Skeletal muscle cell (primary cell): ENCODE data around the gene MPDU1.
A peak's percentile ranks its signal among the peaks of the same experiment; 100 is the strongest.

Experiments used
- DNase-seq: peaks from one replicate; pipeline ENCODE4 v3.0.0-alpha.2; 2010; ENCODE audit warnings: low read depth
- H3K4me3 ChIP-seq: 2 replicates; pipeline ENCODE4 v1.5.1; 2011; ENCODE audit warnings: low read depth, mild to moderate bottlenecking, control low read depth, low read length, moderate library complexity

MPDU1 gene

DNA sequence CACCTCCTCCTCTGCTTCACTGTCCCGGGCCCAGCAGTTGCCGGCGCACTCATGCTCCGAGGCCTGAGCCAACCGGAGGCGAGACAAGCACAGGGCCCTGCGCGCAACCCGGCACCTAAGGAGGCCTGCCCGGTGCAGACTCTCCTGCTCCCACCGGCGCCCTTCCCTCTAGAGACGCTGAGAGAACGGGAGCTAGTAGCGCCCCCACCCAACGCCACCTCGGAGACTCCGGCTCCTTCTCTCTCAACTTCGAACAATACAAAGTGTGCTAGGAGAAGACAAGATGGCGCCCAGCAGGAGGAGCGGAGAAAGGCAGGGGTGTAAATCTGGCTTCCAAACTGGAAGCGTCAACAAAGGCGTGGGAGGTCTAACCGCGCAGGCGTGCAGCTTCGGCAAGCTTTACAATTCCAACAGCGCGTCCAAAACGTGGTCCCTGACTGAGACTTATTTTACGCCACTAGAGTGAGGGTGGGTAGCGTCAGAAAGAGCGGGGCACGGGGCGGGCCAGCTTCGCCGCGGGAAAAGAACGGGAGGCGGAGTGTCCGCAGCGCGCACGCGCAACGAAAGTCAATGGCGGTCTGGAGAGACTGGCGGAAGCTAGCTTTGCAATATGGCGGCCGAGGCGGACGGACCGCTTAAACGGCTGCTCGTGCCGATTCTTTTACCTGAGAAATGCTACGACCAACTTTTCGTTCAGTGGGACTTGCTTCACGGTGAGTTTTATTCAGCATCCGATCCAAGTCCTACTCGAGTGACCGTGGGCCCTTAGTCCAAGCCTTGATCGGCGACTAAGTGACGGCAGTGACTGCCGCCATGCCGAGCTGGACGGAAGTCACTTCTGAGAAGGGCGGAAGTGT, at the start of gene MPDU1:
Gene MPDU1, plus strand, starts transcription at position 600 of the 857 bp plus-strand sequence. Its CDS starts 11 bp downstream, at position 611.
- DNase-seq, result peak; percentile 93
- H3K4me3 ChIP-seq, result peak within 1 kb of the TSS; percentile 72

DNA sequence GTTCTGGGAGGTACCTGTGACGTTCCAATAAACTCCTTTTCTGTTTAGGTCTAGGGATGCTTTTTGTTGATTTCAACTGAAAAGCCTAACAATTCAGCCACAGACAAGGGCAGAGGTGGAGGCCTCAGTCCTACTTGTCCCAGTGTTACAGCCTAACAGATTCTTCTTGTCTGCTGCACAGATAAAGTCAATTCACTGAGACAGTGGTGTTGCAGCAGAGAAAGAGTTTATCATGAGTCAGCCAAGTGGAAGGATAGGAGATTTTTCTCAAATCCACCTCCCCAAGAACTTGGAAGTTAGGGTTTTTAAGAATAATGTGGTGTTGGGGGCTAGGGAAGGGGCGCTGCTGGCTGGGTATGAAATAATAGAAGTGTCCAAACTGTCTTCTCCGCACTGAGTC, 45.6 kb upstream of the MPDU1 start:
- no peak overlapping the region for H3K4me3 ChIP-seq
- DNase-seq, result no peak

DNA sequence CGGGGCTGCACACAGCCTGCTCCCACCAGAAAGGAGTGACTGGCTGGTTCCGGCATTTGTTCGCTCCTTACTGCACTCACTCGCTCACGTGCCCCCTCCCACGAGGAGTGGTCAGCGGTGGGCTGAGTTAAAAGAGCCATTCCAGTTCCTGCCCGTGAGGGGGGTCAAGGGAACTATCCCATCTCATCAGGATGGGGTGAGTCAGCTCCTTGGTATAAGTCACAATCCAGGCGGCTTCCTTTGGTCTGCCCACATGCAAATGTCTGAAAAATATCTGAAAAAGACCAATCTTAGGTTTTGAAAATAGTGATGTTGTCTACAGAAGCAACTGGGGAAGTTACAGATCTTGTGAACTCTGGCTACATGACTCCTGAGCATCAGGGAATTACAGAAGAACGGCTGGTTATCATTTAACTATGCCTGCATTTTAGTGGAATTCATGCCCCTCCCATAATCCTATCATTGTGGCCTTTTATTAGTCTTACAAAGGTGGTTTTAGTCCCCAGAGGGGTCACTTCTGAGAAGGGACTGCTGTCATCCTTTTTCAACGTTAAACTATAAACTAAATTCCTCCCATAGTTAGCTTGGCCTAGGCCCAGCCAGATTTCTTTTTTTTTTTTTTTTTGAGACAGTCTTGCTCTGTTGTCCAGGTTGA, 44.6 kb upstream of the MPDU1 start:
- H3K4me3 ChIP-seq, result no peak overlapping the region
- DNase-seq, result no peak

- no peak overlapping the region for H3K4me3 ChIP-seq
- DNase-seq, result no peak
These were observed 42.5 kb upstream of the MPDU1 start for GRCh38 chr17:7541074-7541621.

DNA sequence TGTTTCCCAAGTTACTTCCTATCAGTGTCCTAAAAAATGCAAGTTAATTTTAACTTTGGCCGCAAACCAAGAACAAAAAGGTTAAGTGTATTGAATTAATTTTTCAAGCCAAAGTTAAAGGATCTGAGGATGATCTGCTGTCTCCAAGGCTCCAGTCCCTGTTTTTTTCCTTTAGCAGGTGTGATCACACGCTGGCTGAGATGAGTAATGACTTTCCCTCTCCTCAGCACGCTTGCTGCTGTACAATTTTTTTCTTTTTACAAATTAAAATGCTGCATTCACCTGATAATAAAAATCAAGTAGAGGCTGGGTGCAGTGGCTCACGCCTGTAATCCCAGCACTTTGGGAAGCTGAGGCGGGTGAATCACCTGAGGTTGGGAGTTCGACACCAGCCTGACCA, 38.7 kb upstream of the MPDU1 start:
- no peak overlapping the region for H3K4me3 ChIP-seq
- DNase-seq, result no peak

DNA sequence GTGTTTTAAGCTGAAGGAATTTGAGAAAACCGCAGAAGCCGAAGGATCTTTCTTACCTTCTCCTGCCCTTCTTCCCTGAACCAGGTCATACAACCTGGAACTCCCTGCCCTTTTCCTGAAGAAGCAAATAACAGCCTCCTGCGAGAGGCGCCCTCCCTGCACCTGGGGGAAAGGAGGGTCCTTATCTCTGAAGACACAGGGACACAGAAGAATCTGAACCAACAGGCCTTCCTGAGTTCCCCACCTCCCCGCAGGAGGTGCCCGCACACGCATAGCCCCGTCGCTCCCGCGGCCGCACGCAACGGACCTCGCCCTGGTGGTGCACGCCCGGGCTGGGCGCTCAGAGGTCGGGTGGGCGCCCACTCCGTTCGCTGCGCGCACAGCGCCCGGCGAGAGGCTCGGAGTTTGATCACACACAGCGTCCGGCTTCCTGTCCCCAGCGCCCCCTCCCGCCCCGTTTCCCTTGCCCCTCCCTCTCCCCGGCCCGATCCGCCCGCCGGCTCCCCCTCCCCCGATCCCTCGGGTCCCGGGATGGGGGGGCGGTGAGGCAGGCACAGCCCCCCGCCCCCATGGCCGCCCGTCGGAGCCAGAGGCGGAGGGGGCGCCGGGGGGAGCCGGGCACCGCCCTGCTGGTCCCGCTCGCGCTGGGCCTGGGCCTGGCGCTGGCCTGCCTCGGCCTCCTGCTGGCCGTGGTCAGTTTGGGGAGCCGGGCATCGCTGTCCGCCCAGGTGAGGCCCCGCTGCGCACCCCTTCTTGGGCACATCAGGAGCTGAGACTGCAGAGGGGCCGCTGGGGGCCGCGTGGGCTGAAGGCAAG, 34.9 kb upstream of the MPDU1 start, which contains the start of gene TNFSF12:
Gene TNFSF12, plus strand, starts transcription at position 474 of the 816 bp plus-strand sequence. Its CDS starts 96 bp downstream, at position 570.
- no peak for DNase-seq
- peak within 1 kb of the TSS; percentile 53 for H3K4me3 ChIP-seq

- DNase-seq, result no peak
- peak overlapping the region; percentile 53 for H3K4me3 ChIP-seq
These were observed 34.1 kb upstream of the MPDU1 start for GRCh38 chr17:7549401-7550055.

- no peak overlapping the region for H3K4me3 ChIP-seq
- no peak for DNase-seq
These were observed 33.3 kb upstream of the MPDU1 start for GRCh38 chr17:7550344-7550743.

DNA sequence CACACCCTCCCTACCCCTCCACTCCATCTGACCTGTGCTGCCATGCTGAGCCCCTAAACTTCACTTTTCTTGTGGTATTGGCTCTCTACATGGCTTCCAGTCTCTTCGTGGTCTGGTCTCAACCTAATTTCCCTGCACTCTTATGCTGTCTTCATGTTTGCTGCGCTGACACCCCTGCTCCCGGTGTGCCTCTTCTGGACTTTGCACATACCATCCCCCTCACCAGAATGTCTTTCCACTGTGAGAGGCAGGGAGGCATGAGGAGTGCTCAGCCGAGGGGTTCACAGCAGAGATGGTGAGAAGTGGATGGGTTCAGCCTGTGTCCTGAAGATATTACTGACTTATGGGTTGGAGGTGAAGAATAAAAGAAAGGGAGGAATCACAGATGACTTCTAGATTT, 32.3 kb upstream of the MPDU1 start:
- no peak overlapping the region for H3K4me3 ChIP-seq
- DNase-seq, result no peak

DNA sequence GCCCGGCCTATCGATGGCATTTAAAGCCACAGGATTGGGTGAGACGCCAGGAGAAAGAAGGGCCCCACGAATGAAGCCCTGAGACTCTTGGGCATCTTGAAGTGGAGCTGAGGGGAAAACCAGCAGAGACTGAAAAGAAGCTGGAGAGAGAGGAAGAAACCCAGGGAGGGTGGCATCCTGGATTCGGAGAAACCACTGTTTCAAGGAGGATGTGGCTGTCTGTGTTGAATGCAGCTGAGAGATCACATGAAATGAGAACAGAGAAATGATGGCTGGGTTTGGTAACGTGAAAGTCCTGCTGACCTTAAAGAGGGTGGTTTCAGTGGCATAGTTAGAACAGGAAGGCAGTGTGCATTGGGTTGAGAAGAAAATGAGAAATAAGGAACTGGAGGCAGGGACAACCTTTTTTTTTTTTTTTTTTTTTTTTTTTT, 31.0 kb upstream of the MPDU1 start:
- H3K4me3 ChIP-seq, result no peak overlapping the region
- DNase-seq, result no peak

DNA sequence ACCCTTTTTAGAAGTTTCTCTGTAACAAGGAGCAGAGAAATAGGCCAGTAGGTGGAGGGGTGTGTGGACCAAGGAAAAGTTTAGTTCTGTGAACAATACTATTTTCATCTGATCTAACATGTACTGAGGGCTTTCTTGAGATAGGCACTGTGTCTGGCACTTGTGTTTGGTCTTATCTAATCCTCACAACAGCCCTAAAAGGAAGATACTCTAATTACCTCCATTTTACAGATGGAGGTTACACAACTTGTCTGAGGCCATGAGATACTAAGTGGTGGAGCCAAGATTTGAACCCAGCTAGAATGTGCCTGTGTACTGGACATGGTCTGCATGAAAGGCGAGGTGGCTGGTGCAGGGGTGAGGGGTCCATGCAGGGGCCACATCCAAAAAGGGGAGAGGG, 30.3 kb upstream of the MPDU1 start:
- no peak for DNase-seq
- no peak overlapping the region for H3K4me3 ChIP-seq

GRCh38 chr17:7555320-7555948, 28.2 kb upstream of the MPDU1 start:
- no peak overlapping the region for H3K4me3 ChIP-seq
- DNase-seq, result no peak

DNA sequence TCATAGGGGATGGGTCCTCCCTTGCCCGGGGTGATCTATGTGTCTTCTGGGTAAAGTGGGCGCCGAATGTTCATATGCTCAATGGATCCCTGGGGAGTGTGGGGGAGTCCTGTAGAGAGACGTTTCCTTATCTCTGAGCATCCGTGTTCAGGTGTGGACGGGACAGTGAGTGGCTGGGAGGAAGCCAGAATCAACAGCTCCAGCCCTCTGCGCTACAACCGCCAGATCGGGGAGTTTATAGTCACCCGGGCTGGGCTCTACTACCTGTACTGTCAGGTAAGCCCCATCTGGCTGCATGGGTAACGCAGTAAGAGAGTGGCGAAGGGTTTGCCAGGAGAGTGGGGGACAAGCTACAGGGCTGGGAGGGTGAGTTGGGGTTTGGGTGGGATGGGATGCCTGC, 27.0 kb upstream of the MPDU1 start:
- no peak for DNase-seq
- H3K4me3 ChIP-seq, result no peak overlapping the region

- no peak for DNase-seq
- no peak overlapping the region for H3K4me3 ChIP-seq
These were observed 26.4 kb upstream of the MPDU1 start for GRCh38 chr17:7557147-7557764.

DNA sequence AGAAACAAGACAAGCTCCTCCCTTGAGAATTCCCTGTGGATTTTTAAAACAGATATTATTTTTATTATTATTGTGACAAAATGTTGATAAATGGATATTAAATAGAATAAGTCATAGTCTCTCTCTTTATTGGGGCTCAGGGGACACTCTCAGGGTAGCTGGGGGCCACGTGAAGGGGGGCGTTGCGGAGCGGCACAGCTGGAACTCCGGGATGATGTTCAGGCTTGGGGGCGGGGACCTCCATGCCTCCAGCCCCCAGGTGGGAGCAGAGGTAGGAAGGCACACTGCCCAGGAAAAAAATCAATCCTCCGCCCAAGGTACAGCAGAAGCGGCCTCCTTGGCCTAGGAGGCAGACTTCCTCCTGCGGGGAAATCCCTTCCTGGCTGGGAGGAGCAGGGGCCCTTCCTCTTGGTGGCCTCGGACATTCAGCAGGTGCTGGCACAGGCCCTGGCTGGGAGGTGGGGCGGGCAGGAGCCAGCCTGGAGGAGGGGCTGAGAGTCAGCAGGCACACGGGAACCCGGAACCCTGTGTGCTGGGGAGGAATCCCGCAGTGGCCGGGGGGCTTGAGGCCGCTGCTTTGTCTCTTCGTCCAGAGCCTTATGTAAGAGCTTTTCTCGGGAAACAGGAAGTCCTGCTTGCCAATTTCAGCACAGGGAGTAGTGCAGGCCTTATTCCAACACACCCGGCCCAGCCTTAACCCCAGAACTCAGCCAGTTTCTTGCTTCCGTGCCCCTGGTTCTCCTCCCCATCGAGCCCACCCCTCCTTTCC, 25.7 kb upstream of the MPDU1 start:
- no peak for DNase-seq
- no peak overlapping the region for H3K4me3 ChIP-seq

DNA sequence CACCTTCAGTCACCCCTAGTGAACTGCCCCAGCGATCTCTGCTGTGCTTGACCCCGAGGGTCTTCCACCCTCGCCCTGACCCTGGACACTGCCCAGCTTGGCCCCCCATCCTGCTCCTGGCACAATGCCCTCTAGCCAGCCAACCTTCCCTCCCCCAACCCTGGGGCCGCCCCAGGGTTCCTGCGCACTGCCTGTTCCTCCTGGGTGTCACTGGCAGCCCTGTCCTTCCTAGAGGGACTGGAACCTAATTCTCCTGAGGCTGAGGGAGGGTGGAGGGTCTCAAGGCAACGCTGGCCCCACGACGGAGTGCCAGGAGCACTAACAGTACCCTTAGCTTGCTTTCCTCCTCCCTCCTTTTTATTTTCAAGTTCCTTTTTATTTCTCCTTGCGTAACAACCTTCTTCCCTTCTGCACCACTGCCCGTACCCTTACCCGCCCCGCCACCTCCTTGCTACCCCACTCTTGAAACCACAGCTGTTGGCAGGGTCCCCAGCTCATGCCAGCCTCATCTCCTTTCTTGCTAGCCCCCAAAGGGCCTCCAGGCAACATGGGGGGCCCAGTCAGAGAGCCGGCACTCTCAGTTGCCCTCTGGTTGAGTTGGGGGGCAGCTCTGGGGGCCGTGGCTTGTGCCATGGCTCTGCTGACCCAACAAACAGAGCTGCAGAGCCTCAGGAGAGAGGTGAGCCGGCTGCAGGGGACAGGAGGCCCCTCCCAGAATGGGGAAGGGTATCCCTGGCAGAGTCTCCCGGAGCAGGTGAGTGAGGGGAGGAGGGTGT, 24.9 kb upstream of the MPDU1 start, which contains the start of gene TNFSF13:
Gene TNFSF13, plus strand, starts transcription at position 207 of the 776 bp plus-strand sequence. Its CDS starts 290 bp downstream, at position 497.
- no peak for DNase-seq
- H3K4me3 ChIP-seq, result no peak within 1 kb of the TSS
